ENCODE data around the gene ZNF563. TPM values are rescaled to one million over a fixed set of nuclear protein-coding genes. Genes with fewer than 3 reads are reported as not detected.
A peak's percentile ranks its signal among the peaks of the same experiment; 100 is the strongest.

The ZNF563 gene
- total RNA-seq, 1 experiment from 2014 or later: 1.1 TPM

DNA sequence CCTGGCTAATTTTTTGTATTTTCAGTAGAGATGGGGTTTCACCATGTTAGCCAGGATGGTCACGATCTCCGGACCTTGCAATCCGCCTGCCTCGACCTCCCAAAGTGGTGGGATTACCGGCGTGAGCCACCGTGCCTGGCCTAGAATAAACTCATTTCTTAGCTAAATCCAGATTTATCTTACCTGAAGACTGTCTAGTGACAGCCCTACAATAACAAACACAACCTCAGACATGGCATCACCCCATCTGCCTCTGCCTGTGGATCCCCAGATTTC lies 43.7 kb downstream of the ZNF563 start:
- ChIA-PET POLR2A (ENCODE audit: unreplicated experiment) (interaction anchor here (0.5 kb wide), 1 partner anchor 261 kb away, joined by 5 read pairs; no protein-coding TSS in a partner anchor), CTCF (no interaction called here)
- H4K20me1 ChIP-seq (ENCODE audit: low read length): no peaks in the 10 kb centered on the region
- no peaks in the 10 kb centered on the region for H3K27me3 ChIP-seq (ENCODE audit: low read length)
- H3K4me1 ChIP-seq (ENCODE audit: insufficient read depth, low read length): peaks cover 19% of the 10 kb centered on the region
- ATAC-seq (no peak), DNase-seq (no peak)
- H3K27ac ChIP-seq (ENCODE audit: low read length): peak overlapping the region; percentile 40; the same call in 1 of the 2 replicates
- peaks cover 4% of the 10 kb centered on the region for H3F3A ChIP-seq (ENCODE audit: low read length, unreplicated experiment)
- H3K9ac ChIP-seq (ENCODE audit: low read length): no peak overlapping the region
- intact Hi-C loops (cut with micrococcal nuclease): loop anchor here (5.0 kb wide), 4 partner anchors 62 to 132 kb away; partner anchors contain the start of genes ZNF442, ZNF625 and ZNF799
- H2AFZ ChIP-seq (ENCODE audit: low read length): no peak overlapping the region
- TF ChIP-seq, protein P1, sequence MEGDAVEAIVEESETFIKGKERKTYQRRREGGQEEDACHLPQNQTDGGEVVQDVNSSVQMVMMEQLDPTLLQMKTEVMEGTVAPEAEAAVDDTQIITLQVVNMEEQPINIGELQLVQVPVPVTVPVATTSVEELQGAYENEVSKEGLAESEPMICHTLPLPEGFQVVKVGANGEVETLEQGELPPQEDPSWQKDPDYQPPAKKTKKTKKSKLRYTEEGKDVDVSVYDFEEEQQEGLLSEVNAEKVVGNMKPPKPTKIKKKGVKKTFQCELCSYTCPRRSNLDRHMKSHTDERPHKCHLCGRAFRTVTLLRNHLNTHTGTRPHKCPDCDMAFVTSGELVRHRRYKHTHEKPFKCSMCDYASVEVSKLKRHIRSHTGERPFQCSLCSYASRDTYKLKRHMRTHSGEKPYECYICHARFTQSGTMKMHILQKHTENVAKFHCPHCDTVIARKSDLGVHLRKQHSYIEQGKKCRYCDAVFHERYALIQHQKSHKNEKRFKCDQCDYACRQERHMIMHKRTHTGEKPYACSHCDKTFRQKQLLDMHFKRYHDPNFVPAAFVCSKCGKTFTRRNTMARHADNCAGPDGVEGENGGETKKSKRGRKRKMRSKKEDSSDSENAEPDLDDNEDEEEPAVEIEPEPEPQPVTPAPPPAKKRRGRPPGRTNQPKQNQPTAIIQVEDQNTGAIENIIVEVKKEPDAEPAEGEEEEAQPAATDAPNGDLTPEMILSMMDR (conservative IDR thresholded peaks at IDR 0.05; ENCODE audit: low read depth, low read length): no peak
- TF ChIP-seq EZH2phosphoT487 (IDR thresholded peaks at IDR 0.05; ENCODE audit: borderline replicate concordance, low read length): no peak
- TF ChIP-seq EZH2 (IDR thresholded peaks at IDR 0.05; ENCODE audit: low read length, unreplicated experiment): no peak
- no TSS peak for BruUV-seq (replicated peaks)
- H3K36me3 ChIP-seq (ENCODE audit: low read depth, low read length): peaks cover 46% of the 10 kb centered on the region
- H3K4me3 ChIP-seq (ENCODE audit: low read length): no peak overlapping the region
- peak overlapping the region; percentile 76; the same call in 1 of the 2 replicates for H3K4me2 ChIP-seq (ENCODE audit: low read length)
- peaks cover 71% of the 10 kb centered on the region for H3K79me2 ChIP-seq (ENCODE audit: low read length)
- H3K9me2 ChIP-seq (replicated peaks; ENCODE audit: low read length): no peaks in the 10 kb centered on the region
- peaks cover 4% of the 10 kb centered on the region; the same call in 1 of the 2 replicates for H3K9me3 ChIP-seq (ENCODE audit: low read length)

DNA sequence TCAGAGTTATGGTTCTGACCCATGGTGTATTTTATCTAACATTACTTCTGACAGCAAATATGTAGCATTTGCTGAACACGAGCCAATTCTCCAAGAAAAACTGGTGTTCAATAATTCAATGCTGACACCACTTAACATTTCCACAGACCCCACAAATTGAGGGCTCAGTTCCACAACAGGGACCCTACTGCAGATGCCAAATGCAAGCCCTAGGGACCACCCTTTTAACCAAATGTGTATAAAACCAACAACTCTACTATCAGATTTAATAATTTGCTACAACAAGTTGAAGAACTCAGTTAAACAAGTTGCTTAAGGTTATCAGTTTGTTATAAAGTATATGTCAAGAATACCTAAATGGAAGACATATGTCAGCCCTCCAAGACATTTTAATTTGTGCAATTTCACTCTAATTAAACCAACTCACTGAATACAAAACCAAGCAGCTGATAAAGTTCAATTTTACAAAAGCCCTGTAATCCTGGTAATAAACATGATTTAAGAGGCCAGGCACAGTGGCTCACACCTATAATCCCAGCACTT lies 45.4 kb downstream of the ZNF563 start:
- no peaks in the 10 kb centered on the region for H3K27me3 ChIP-seq (ENCODE audit: low read length)
- H3K36me3 ChIP-seq (ENCODE audit: low read depth, low read length): peaks cover 60% of the 10 kb centered on the region
- ATAC-seq: no peak
- DNase-seq: no peak
- no peak overlapping the region for H3K9ac ChIP-seq (ENCODE audit: low read length)
- H3K79me2 ChIP-seq (ENCODE audit: low read length): peaks cover 59% of the 10 kb centered on the region
- TF ChIP-seq EZH2phosphoT487 (IDR thresholded peaks at IDR 0.05; ENCODE audit: borderline replicate concordance, low read length) (no peak), EZH2 (IDR thresholded peaks at IDR 0.05; ENCODE audit: low read length, unreplicated experiment) (no peak)
- TF ChIP-seq, protein P1 (conservative IDR thresholded peaks at IDR 0.05; ENCODE audit: low read depth, low read length): no peak
- no peaks in the 10 kb centered on the region for H3K9me2 ChIP-seq (replicated peaks; ENCODE audit: low read length)
- ChIA-PET CTCF (no interaction called here), POLR2A (ENCODE audit: unreplicated experiment) (no interaction called here)
- H2AFZ ChIP-seq (ENCODE audit: low read length): no peak overlapping the region
- no TSS peak for BruUV-seq (replicated peaks)
- H4K20me1 ChIP-seq (ENCODE audit: low read length): no peaks in the 10 kb centered on the region
- intact Hi-C loops (cut with micrococcal nuclease): no loop called here
- peaks cover 9% of the 10 kb centered on the region; the same call in 1 of the 2 replicates for H3K9me3 ChIP-seq (ENCODE audit: low read length)
- H3F3A ChIP-seq (ENCODE audit: low read length, unreplicated experiment): peaks cover 4% of the 10 kb centered on the region
- H3K4me3 ChIP-seq (ENCODE audit: low read length): no peak overlapping the region
- H3K4me2 ChIP-seq (ENCODE audit: low read length): no peak overlapping the region
- H3K4me1 ChIP-seq (ENCODE audit: insufficient read depth, low read length): peaks cover 13% of the 10 kb centered on the region
- no peak overlapping the region for H3K27ac ChIP-seq (ENCODE audit: low read length)

DNA sequence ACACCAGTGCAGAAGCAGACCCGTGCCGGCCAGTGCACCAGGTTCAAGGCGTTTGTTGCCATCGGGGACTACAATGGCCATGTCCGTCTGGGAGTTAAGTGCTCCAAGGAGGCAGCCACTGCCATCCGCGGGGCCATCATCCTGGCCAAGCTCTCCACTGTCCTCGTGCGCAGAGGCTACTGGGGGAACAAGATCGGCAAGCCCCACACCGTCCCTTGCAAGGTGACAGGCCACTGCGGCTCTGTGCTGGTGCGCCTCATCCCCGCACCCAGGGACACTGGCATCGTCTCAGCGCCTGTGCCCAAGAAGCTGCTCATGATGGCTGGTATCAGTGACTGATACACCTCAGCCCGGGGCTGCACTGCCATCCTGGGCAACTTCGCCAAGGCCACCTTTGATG lies 48.8 kb downstream of the ZNF563 start:
- Histone ChIP-seq H3F3A (ENCODE audit: low read length, unreplicated experiment) (peaks cover 4% of the 10 kb centered on the region), H3K9me2 (replicated peaks; ENCODE audit: low read length) (no peaks in the 10 kb centered on the region), H4K20me1 (ENCODE audit: low read length) (no peaks in the 10 kb centered on the region), H3K79me2 (ENCODE audit: low read length) (peaks cover 51% of the 10 kb centered on the region), H3K27ac (ENCODE audit: low read length) (no peak overlapping the region), H3K36me3 (ENCODE audit: low read depth, low read length) (peaks cover 71% of the 10 kb centered on the region), H3K4me1 (ENCODE audit: insufficient read depth, low read length) (peaks cover 10% of the 10 kb centered on the region), H3K9ac (ENCODE audit: low read length) (no peak overlapping the region), H3K4me2 (ENCODE audit: low read length) (no peak overlapping the region), H2AFZ (ENCODE audit: low read length) (no peak overlapping the region), H3K27me3 (ENCODE audit: low read length) (no peaks in the 10 kb centered on the region), H3K9me3 (ENCODE audit: low read length) (peaks cover 28% of the 10 kb centered on the region), H3K4me3 (ENCODE audit: low read length) (no peak overlapping the region)
- CTCF ChIA-PET: no interaction called here
- intact Hi-C loops (cut with micrococcal nuclease): no loop called here
- DNase-seq (no peak), ATAC-seq (no peak)
- TF ChIP-seq, protein P1 (conservative IDR thresholded peaks at IDR 0.05; ENCODE audit: low read depth, low read length): no peak
- TF ChIP-seq EZH2 (IDR thresholded peaks at IDR 0.05; ENCODE audit: low read length, unreplicated experiment): no peak
- TF ChIP-seq EZH2phosphoT487 (IDR thresholded peaks at IDR 0.05; ENCODE audit: borderline replicate concordance, low read length): no peak
- BruUV-seq (replicated peaks): no TSS peak
- POLR2A ChIA-PET (ENCODE audit: unreplicated experiment): no interaction called here

Data from PC-3 (cell line).